Activated gamma-delta T cell (primary cell): ENCODE measurements around the gene ITGA2B.
"Not testable (repeated sequence)": the region's sequence is repeated elsewhere in the genome, so short reads cannot be mapped to it uniquely, and the experiment has no call there.

Source experiments
- DNase-seq: peaks from one replicate; lab custom pipeline; 2025; lab: John Stamatoyannopoulos, UW

The ITGA2B gene

DNA sequence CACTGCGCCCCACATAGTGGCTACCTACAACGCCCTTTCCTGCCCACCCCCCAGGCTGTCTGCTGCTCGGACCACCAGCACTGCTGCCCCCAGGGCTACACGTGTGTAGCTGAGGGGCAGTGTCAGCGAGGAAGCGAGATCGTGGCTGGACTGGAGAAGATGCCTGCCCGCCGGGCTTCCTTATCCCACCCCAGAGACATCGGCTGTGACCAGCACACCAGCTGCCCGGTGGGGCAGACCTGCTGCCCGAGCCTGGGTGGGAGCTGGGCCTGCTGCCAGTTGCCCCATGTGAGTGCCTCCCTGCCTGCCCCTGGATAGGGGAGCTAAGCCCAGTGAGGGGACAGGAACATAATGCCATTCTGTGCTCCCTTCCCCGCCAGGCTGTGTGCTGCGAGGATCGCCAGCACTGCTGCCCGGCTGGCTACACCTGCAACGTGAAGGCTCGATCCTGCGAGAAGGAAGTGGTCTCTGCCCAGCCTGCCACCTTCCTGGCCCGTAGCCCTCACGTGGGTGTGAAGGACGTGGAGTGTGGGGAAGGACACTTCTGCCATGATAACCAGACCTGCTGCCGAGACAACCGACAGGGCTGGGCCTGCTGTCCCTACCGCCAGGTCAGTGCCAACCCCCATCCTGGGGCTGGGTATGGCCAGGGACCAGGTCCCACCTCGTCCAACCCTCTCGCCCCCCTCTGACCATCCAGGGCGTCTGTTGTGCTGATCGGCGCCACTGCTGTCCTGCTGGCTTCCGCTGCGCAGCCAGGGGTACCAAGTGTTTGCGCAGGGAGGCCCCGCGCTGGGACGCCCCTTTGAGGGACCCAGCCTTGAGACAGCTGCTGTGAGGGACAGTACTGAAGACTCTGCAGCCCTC, 37.3 kb downstream of the ITGA2B start:
- DNase-seq, result no peak

DNA sequence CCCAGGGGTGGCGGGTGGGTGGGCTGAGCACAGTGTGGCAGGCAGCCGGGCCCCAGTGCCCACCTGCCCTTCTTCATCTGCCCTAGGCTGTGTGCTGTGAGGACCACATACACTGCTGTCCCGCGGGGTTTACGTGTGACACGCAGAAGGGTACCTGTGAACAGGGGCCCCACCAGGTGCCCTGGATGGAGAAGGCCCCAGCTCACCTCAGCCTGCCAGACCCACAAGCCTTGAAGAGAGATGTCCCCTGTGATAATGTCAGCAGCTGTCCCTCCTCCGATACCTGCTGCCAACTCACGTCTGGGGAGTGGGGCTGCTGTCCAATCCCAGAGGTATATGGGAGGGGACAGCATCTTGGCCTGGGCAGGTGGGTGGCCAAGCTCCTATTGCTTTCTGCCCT, 38.0 kb downstream of the ITGA2B start:
- no peak for DNase-seq

DNA sequence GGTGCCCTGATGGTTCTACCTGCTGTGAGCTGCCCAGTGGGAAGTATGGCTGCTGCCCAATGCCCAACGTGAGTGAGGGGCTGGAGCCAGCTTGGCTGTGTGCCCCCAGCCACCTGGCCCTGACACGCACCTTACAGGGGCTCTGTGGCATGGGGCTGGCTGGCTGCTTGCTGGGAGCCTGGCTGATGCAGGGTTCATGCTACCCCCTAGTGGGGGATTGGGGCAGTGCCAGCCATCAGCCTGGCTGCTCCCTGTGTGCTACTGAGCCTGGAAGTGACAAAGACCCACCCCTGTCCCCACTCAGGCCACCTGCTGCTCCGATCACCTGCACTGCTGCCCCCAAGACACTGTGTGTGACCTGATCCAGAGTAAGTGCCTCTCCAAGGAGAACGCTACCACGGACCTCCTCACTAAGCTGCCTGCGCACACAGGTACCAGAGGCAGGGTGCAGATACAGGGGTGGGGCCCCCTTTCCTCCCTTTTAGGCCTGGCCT, 38.7 kb downstream of the ITGA2B start:
- no peak for DNase-seq

DNA sequence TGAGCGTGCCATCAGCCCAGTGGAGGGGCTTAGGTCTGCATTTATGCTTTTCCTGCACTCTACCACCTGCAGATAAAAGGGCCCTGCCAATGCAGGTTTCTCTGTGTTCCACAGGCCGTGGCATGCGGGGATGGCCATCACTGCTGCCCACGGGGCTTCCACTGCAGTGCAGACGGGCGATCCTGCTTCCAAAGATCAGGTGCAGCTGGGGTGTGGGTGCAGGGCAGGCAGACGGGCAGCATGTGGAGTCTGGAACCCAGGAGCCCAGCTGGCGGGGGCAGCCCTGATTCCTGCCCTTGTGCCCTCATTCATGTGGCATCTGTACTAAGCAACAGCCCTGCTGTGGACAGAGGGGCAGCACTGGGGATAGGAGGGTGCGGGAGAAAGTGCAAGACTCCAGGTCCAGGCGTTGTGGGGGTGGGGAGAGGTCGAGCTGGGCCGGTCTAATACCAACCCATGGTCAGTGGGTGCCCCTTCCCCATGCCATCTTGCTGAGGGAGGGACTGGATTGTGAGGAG, 39.8 kb downstream of the ITGA2B start:
- DNase-seq, result no peak

DNA sequence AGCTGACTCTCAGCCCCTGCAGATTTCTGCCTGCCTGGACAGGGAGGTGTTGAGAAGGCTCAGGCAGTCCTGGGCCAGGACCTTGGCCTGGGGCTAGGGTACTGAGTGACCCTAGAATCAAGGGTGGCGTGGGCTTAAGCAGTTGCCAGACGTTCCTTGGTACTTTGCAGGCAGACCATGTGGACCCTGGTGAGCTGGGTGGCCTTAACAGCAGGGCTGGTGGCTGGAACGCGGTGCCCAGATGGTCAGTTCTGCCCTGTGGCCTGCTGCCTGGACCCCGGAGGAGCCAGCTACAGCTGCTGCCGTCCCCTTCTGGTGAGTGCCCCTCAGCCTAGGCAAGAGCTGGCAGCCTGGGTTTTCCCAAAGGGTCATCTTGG, 40.5 kb downstream of the ITGA2B start:
- DNase-seq, result no peak

DNA sequence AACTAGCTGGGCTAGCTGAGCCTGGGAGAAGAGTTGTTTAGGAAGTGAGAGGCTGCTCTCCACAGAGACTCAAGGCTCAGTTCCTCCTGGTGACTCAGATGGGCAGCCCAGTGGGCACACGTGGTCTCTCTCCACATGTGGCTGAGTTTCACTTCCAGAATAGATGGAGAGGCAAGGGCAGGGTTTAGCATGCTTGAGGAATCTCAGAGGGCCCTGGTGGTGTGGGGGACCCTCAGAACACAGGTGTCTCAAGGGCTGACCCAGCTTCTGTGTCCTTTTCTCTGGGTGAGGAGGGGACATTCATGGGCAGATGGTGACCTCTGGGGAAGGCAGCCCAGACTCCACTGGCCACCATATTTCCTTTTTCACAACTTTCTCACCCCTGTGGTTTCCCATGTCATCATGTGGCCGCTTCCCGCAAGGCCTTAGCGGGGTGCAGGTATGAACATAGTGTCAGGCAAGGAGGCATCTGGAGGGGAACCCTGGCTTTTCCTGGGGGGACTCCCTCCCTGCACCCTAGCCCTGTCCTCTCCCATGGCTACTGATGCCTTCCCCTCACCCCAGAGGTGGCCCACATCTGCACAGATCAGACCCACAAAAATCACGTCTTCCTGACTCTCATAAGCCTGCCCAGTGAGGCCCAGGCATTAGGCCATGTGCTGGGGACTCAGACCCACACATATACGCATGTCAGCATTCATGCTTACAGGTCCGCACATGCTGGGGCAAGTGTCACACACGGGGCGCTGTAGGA, 41.0 kb downstream of the ITGA2B start:
- no peak for DNase-seq

DNA sequence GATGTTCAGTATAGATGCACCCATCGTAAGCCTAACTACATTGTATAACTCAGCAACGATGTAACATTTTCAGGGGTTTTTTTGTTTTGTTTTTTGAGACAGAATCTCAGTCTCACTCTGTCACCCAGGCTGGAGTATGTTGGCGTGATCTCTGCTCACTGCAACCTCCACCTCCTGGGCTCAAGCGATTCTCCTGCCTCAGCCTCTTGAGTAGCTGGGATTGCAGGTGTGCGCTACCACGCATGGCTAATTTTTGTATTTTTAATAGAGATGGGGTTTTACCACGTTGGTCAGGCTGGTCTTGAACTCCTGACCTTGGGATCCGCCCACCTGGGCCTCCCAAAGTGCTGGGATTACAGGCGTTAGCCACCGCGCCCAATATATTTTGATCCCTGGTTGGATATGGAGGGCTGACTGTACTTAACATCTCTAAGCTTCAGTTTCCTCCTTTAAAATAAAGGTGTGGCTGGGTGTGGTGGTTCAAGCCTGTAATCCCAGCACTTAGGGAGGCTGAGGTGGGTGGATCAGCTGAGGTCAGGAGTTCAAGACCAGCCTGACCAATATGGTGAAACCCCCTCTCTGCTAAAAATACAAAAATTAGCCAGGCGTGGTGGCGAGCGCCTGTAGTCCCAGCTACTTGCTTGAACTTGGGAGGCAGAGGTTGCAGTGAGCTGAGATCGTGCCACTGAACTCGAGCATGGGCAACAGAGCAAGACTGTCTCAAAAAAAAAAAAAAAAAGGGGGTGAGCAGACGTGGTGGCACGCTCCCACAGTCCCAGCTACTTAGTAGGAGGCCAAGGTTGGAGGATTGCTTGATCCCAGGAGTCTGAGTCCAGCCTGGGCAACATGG, 42.0 kb downstream of the ITGA2B start:
- DNase-seq, result not testable (repeated sequence)

DNA sequence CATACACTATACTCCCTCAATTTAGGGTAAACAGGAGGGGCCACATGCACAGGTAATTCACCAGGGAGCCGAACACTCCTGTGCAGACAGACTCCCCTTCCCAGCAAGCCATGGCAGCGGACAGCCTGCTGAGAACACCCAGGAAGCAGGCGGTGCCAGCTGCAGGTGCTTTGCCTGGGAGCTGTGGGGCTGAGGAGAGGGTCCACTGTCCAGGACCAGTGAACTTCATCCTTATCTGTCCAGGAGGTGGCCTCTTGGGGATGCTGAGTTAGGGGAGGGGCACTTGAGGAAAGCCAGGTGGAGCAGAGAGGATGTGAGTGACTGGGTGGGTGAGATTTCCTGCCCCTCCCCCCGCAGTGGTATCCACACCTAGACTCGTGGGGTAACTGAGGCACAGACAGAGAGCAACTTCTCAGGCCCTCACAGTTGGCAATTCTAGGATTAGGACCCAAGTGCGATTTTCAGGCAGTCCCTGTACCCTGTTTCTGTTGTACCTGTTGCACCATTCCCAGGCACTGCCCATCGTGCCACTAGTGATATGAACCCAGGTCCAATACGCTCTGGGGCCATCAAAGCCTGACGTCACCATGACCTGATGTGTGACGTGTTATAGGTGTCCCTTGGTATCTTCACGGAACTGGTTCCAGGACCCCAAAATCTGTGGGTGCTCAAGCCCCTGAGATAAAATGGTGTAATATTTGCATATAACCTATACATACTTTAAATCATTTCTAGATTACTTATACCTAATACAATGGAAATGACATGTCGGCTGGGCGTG, 43.2 kb downstream of the ITGA2B start:
- no peak for DNase-seq

DNA sequence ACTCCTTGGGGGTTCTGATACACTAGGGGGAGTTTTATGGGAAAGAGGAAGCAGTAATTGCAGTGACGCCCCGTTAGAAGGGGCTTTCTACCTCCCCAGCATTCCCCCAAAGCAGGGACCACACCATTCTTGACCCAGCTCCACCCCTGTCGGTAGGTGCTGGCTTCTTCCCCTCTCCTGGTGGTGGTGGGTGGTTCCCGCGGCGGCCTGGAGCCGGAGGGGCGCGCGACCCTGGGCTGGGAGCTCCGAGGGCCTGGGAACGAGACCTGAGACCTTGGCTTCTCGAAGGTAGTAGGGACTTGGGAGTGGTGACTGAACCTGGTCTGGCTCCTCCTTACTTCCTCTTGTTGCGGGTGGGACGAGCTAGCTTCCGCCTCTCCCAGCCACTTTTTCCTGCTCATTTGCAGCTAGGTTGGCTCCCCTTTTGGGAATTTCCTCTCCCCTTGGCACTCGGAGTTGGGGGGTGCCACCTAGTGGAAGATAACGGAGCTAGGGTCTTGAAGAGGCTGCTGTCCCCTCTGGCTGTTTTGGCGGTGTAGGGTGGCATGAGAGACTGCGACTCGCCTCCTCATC, 43.9 kb downstream of the ITGA2B start:
- no peak for DNase-seq

DNA sequence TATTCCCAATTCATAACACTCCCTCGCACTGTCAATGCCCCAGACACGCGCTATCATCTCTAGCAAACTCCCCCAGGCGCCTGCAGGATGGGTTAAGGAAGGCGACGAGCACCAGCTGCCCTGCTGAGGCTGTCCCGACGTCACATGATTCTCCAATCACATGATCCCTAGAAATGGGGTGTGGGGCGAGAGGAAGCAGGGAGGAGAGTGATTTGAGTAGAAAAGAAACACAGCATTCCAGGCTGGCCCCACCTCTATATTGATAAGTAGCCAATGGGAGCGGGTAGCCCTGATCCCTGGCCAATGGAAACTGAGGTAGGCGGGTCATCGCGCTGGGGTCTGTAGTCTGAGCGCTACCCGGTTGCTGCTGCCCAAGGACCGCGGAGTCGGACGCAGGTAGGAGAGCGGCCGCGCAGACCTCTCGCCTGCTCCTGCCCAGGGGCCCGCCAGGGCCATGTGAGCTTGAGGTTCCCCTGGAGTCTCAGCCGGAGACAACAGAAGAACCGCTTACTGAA, 44.5 kb downstream of the ITGA2B start, which contains the start of gene GRN:
TSS of gene GRN (plus strand) at position 364 of the 515 bp plus-strand sequence. CDS start 3,863 bp downstream, outside the sequence.
- DNase-seq, result peak; percentile 31

DNA sequence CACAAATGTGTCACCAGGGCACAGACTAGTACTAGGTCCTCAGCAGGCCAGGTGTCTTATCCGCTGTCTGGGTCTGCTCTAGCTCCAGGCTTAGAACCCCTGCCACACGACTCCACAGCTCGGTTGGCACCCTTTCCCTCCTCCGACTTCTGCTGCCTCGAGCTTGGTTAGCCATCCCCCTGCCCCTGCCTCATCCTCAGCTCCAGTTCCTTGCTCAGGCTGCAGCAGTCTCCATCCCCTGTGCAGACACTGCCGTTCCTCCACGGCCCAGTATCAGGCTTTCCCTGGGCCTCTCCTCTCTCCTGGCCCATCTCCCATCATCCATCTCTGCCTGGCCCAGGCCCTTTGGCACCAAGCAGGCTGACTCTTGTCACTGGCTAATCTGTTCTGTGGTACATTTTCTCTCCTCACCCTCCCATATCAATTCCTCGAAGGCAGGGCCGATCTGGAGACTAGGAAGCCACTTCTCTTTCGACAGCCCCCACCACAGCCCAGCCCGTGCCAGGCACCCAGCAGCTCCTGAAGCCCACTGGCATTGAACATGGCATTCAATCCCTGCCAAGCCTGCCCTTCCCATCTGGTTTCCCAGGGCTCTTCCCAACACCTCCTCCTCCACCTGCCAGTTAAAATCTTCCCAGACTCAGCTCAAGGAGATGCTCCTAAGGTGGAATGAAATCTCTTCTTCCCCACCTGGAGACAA, 45.8 kb downstream of the ITGA2B start:
- no peak for DNase-seq

DNA sequence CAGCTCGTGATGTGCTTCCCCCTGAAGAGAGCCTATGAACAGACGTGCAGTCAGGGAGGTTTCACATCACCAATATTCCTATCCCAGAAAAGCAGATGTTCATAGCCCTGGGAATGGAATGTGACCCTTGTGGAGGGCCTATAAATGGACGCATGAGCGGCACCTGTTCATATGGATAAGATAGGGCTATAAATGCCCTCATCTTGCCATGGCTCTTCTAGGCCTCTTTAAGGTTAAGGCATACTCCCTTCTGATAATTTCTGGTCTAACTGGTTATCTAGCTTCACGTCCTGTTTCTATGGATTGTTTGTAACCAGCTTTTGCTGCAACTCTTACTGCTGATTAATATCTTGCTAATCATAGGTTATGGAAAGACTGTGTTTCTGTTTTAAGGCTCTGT, 48.9 kb downstream of the ITGA2B start:
- not testable (repeated sequence) for DNase-seq

DNA sequence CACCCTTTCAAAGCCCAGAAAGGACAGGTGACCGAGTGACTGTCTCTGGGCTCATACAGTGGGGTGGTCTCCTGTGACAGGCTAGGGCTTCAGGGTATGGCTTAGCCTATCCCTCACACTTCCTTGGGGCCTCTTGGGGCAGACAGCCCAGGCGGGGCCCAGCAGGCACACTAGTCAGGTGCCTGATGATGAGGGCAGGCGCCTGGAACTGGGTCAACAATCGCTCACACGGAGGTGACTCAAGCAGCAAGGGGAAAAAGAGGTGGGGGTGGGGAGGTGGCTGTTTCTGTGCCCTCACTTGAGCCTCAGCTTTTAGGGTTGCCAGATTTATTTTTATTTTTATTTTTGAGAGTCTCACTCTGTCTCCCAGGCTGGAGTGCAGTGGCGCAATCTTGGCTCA, 50.7 kb downstream of the ITGA2B start:
- no peak for DNase-seq

DNA sequence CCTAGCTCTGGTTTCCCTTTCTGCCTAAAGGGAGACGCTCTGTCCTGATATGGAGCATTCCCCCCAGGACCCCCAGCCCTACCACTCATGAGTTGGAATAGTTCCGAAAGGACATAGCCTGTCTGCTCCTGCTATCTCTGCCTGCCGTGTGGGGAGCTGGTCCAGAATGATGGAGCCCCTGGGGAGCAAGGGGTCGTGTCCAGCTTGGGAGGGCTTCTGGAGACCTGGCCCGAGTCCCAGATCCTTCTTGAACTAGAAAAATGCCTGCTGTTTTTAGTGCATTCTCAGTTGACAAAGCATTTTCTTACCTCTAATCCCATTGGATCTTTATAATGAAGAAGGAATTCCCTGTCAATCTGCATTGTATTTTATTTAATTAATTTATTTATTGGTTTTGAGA, 53.5 kb downstream of the ITGA2B start:
- DNase-seq, result no peak

DNA sequence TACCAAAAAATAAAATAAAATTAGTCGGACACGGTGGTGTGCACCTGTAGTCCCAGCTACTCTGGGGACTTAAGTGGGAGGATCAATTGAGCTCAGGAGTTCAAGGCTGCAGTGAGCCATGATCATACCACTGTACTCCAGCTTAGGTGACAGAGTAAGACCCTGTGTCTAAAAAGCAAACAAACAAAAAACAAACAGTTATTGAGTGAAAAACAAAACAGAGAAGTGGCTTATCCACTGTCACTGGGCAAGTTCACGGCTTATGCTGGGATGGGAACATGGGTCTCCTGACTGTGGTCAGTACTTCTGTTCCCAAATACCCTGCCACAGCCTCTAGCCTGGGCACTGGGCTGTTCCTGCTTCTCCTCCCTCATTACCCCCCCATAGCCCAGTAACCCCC, 53.9 kb downstream of the ITGA2B start:
- DNase-seq, result no peak

DNA sequence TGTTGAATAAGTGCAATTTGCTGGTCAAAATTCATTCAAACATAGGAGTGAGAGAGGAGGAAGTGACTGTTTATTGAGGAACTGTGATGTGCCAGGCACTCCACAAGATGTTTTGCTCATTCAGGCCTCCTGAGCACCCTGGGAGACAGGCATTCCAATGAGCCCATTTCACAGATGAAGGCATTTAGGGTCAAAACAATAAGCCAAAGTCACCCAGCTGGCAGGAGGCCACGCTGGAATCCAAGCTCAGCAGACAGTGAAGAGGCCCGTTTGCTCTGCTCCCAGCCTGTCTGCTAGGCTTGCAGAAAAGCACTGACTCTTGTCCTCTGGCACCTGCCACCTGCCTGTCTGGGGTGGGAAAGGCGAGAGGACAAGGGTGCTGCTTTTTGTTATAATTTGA, 54.7 kb downstream of the ITGA2B start:
- no peak for DNase-seq

DNA sequence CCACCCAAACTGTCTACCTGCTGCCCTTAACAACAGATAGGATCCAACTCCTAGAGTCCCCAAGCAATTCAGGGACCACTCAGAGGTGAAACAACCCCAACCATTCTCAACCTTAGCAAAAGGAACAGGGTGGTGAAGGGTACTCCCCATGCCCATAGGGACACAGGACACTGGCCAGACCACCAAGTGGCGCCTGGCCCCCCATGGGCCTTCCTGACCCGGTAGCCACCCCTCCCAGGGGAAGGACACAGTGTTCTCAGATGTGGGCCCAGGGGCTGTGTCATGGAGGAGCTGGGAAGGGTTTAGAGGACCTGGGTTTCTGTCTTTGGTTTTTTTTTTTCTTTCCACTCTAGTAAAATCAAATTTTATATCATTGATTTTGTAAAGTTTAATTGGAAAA, 55.1 kb downstream of the ITGA2B start:
- no peak for DNase-seq

DNA sequence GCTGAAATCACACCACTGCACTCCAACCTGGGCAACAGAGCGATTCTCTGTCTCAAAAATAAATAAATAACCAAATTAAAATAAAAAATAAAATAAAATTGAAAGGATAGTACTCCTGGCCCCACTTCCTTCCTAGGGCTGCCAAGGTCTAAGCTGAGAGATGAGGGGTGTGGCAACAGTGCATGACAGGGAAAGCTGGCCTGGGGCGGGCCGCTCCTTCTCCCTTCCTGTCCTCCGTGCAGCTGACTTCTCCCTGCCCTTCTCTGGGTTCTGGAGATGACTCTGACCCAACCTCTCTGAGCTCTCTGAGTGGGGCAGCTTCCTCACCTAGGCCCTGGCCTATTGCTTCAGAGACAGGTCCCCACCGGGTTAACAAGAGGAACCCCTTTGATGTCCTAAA, 56.1 kb downstream of the ITGA2B start:
- no peak for DNase-seq

DNA sequence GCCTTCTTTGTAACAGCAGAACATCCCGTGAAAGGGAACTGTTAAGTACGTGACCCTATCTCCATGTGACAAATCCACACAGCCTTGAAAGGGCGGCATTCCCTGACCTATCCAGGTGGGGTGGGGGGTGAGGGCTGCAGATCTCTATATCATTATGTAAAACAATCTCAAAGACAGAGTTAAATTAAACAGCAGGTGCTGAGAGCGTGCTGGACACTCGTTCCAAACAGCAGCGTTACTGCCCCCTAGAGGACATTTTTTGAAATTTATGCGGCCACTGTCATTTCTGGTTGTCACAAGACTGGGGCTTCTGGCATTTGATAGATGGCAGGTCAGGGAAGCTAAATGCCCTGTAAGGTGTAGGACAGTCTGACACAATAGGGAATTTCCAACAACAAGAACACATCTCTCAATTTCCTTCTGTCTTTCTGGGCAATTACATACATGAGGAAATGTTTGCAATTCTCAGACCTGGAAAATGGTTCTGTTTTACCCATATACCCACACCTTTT, 58.1 kb downstream of the ITGA2B start:
- no peak for DNase-seq

DNA sequence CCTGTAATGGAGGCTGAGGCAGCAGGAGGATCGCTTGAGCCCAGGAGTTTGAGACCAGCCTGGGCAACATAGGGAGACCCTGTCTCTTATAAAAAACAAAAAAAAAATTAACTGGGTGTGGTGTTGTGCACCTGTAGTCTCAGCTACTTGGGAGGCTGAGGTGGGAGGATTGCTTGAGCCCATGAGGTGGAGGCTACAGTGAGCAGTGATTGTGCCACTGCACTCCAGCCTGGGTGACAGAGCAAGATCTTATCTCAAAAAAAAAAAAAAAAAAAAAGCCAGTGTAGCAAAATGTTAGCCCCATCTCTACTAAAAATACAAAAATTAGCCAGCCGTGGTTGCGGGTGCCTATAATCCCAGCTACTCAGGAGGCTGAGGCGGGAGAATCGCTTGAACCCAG, 59.2 kb downstream of the ITGA2B start:
- DNase-seq, result not testable (repeated sequence)
